Thoracic aorta (tissue), 2 donors: ENCODE measurements around the gene NELFCD. TPM values are rescaled to one million over a fixed set of nuclear protein-coding genes. Genes with fewer than 3 reads are reported as not detected.
"Not testable (repeated sequence)": the region's sequence is repeated elsewhere in the genome, so short reads cannot be mapped to it uniquely, and the experiment has no call there.

Source experiments
- ATAC-seq: fragments of 150-250 bp; one replicate; pipeline ENCODE4 v1.8.0; 2017; ENCODE audit warnings: low read depth; ENCODE audit not compliant: insufficient number of reproducible peaks, low FRiP score
- DNase-seq: peaks from one replicate; pipeline ENCODE4 v3.0.0-alpha.2; 2020; ENCODE audit warnings: low spot score
- H3K27ac ChIP-seq, 2 donors: fragments of 200-600 bp; sonication (generic); 1 replicate in 1 of 2; 2 replicates in 1 of 2; pipeline ENCODE4 v1.5.1; 2016; ENCODE audit warnings: mild to moderate bottlenecking in 2 of 2, moderate library complexity in 2 of 2
- H3K27me3 ChIP-seq: fragments of 200-600 bp; sonication (generic); replicated peaks from 2 replicates; pipeline ENCODE4 v1.6.0; 2016; ENCODE audit warnings: mild to moderate bottlenecking; ENCODE audit not compliant: insufficient read depth
- H3K36me3 ChIP-seq: fragments of 200-600 bp; sonication (generic); one replicate; pipeline ENCODE4 v1.5.1; 2016
- H3K4me1 ChIP-seq, 2 donors: fragments of 200-600 bp; sonication (generic); 1 replicate in 1 of 2; 2 replicates in 1 of 2; pipeline versions ENCODE4 v1.5.1 to v1.6.0; 2016; ENCODE audit warnings: low read depth in 2 of 2, mild to moderate bottlenecking in 1 of 2; ENCODE audit not compliant: control insufficient read depth in 1 of 2
- H3K4me3 ChIP-seq: fragments of 200-600 bp; sonication (generic); 2 replicates; pipeline ENCODE4 v1.5.1; 2016; ENCODE audit warnings: mild to moderate bottlenecking
- H3K9me3 ChIP-seq: fragments of 200-600 bp; sonication (generic); 2 replicates; pipeline ENCODE4 v1.5.1; 2016
- CTCF ChIP-seq: fragments of 200-600 bp; sonication (generic); IDR thresholded peaks from one replicate; pipeline ENCODE4 v1.5.1; 2019; ENCODE audit warnings: antibody characterized with exemption
- total RNA-seq, 2 donors: library from RNA; depleted of rRNA; stranded (reverse); fragments of >200 nt; gene quantifications; one replicate each; pipeline versions ENCODE4 v1.1.0 to v1.2.3, GENCODE V29; 2016

NELFCD gene
- total RNA-seq, 2 donors from 2014 or later: 50.9 to 52.6 TPM

GRCh38 chr20:59010995-59011873 is 30.2 kb downstream of the NELFCD start:
- no peak for DNase-seq
- H3K9me3 ChIP-seq: no peaks in the 10 kb centered on the region
- no peak for TF ChIP-seq CTCF
- H3K36me3 ChIP-seq: no peaks in the 10 kb centered on the region
- peak; percentile 37 for ATAC-seq
- H3K4me1 ChIP-seq: peaks cover 14 to 47% of the 10 kb centered on the region in 2 donors
- no peaks in the 10 kb centered on the region for H3K27me3 ChIP-seq
- peak overlapping the region; percentile 56 to 82 for H3K27ac ChIP-seq
- peak overlapping the region; percentile 46 for H3K4me3 ChIP-seq

GRCh38 chr20:59011874-59012157 is 30.8 kb downstream of the NELFCD start:
- peak overlapping the region; percentile 56 to 82 for H3K27ac ChIP-seq
- H3K9me3 ChIP-seq, ATAC-seq, DNase-seq, H3K36me3 ChIP-seq, H3K27me3 ChIP-seq: not testable (repeated sequence)
- H3K4me3 ChIP-seq: peak overlapping the region; percentile 46
- peaks cover 14 to 44% of the 10 kb centered on the region in 2 donors for H3K4me1 ChIP-seq

- Histone ChIP-seq H3K9me3 (no peaks in the 10 kb centered on the region), H3K4me3 (no peak overlapping the region), H3K36me3 (no peaks in the 10 kb centered on the region), H3K27ac (peak overlapping the region in 1 of 2 donors; percentile 62), H3K27me3 (no peaks in the 10 kb centered on the region), H3K4me1 (peaks cover 14 to 35% of the 10 kb centered on the region in 2 donors)
- TF ChIP-seq CTCF: no peak
- no peak for DNase-seq
- no peak for ATAC-seq
These were observed 32.2 kb downstream of the NELFCD start for GRCh38 chr20:59013031-59013951.

- Histone ChIP-seq H3K27me3 (no peaks in the 10 kb centered on the region), H3K36me3 (no peaks in the 10 kb centered on the region), H3K9me3 (no peaks in the 10 kb centered on the region), H3K4me3 (no peak overlapping the region), H3K4me1 (peaks cover 14 to 35% of the 10 kb centered on the region in 2 donors), H3K27ac (peak overlapping the region in 1 of 2 donors; percentile 62)
- DNase-seq (no peak), ATAC-seq (no peak)
- TF ChIP-seq CTCF: no peak
These were observed 33.0 kb downstream of the NELFCD start for GRCh38 chr20:59013959-59014608.

- H3K27ac ChIP-seq: peak overlapping the region in 1 of 2 donors; percentile 62
- H3K27me3 ChIP-seq: no peaks in the 10 kb centered on the region
- TF ChIP-seq CTCF: no peak
- DNase-seq (no peak), ATAC-seq (no peak)
- H3K36me3 ChIP-seq: no peaks in the 10 kb centered on the region
- no peaks in the 10 kb centered on the region for H3K9me3 ChIP-seq
- H3K4me3 ChIP-seq: no peak overlapping the region
- H3K4me1 ChIP-seq: peaks cover 14 to 35% of the 10 kb centered on the region in 2 donors
These were observed 33.8 kb downstream of the NELFCD start for GRCh38 chr20:59014680-59015389.
